ENCODE measurements around the gene C2CD2. TPM values are rescaled to one million over a fixed set of nuclear protein-coding genes. Genes with fewer than 3 reads are reported as not detected.

C2CD2 gene
- total and polyA plus RNA-seq, 5 donors = 6.2 to 10.0 (median 8.3) TPM

DNA sequence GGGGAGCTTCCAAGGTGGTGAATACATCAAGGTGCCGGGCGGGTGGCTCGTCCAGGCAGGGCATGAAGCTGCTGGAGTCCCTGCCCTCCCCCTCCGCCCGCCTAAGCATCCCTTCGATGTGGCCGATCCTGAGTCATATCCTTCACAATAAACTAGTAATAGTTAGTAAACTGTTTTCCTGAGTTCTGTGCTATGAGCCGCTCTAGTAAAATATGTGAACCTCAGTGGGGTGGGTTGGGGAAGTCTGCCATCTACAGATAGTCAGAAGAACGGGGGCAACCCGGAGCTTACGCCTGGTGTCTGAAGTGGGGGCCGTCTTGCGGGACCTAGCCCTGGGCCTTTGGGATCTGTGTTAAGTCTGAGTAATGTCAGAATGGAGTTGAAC, 21.6 kb downstream of the C2CD2 start:
- WGBS = 56% methylated on average over 13 of the region's 13 CpGs
- Histone ChIP-seq H3K9me3 (ENCODE audit: control insufficient read depth, low read length) (no peaks in the 10 kb centered on the region), H3K4me3 (ENCODE audit: low read length) (no peak overlapping the region), H3K4me1 (ENCODE audit: control insufficient read depth, insufficient read depth, low read length) (peaks cover 2% of the 10 kb centered on the region), H3K27me3 (ENCODE audit: control insufficient read depth, insufficient read depth) (no peaks in the 10 kb centered on the region), H3K27ac (ENCODE audit: low read length) (peak overlapping the region; percentile 81)
- DNase-seq = peak in 2 of 3 donors; percentile 65 to 68
- intact Hi-C loops (cut with DNase I) = loop anchor here in 1 of 4 donors (5.0 to 10.0 kb wide), 2 partner anchors 117 to 185 kb away; no protein-coding TSS in a partner anchor
- ATAC-seq = peak in 1 of 2 donors; percentile 63

GRCh38 chr21:41931041-41931451, 22.8 kb downstream of the C2CD2 start:
- no peak for DNase-seq
- WGBS = 57% methylated on average over 8 of the region's 8 CpGs
- Histone ChIP-seq H3K9me3 (ENCODE audit: control insufficient read depth, low read length) (no peaks in the 10 kb centered on the region), H3K27ac (ENCODE audit: low read length) (no peak overlapping the region), H3K4me1 (ENCODE audit: control insufficient read depth, insufficient read depth, low read length) (peaks cover 2% of the 10 kb centered on the region), H3K27me3 (ENCODE audit: control insufficient read depth, insufficient read depth) (no peaks in the 10 kb centered on the region), H3K4me3 (ENCODE audit: low read length) (no peak overlapping the region)
- no peak for ATAC-seq
- intact Hi-C loops (cut with DNase I) = loop anchor here in 1 of 4 donors (5.0 to 10.0 kb wide), 2 partner anchors 116 to 186 kb away; no protein-coding TSS in a partner anchor

DNA sequence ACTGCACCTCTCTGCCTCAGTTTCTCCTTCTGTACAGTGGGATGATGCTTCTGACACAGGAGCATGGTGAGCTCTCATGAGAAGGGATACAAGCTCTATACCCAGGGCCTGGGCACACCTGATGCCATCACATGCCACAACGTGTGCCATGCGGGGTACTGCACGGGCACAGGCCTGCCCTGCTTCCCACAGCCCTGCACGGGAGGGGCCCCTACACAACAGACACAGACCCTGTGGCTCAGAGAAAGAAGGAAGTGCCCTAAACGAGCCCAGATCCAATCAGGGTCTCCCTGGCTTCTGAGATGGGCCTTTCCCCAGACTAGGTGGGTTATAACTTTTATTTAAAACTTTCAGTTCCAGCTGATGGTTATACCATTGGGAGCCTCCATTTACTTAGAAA, 24.6 kb downstream of the C2CD2 start:
- Histone ChIP-seq H3K27me3 (ENCODE audit: control insufficient read depth, insufficient read depth) (no peaks in the 10 kb centered on the region), H3K4me1 (ENCODE audit: control insufficient read depth, insufficient read depth, low read length) (peaks cover 2% of the 10 kb centered on the region), H3K9me3 (ENCODE audit: control insufficient read depth, low read length) (no peaks in the 10 kb centered on the region), H3K4me3 (ENCODE audit: low read length) (no peak overlapping the region), H3K27ac (ENCODE audit: low read length) (peak overlapping the region; percentile 5)
- 80% methylated on average over 5 of the region's 5 CpGs for WGBS
- ATAC-seq = no peak
- DNase-seq = no peak
- intact Hi-C loops (cut with DNase I) = no loop called here

GRCh38 chr21:41928621-41929220, 25.1 kb downstream of the C2CD2 start:
- Histone ChIP-seq H3K27me3 (ENCODE audit: control insufficient read depth, insufficient read depth) (no peaks in the 10 kb centered on the region), H3K27ac (ENCODE audit: low read length) (peak overlapping the region; percentile 19), H3K4me3 (ENCODE audit: low read length) (no peak overlapping the region), H3K4me1 (ENCODE audit: control insufficient read depth, insufficient read depth, low read length) (peaks cover 2% of the 10 kb centered on the region), H3K9me3 (ENCODE audit: control insufficient read depth, low read length) (no peaks in the 10 kb centered on the region)
- WGBS = 66% methylated on average over 10 of the region's 10 CpGs
- no peak for ATAC-seq
- DNase-seq = no peak
- intact Hi-C loops (cut with DNase I) = no loop called here

- Histone ChIP-seq H3K27me3 (ENCODE audit: control insufficient read depth, insufficient read depth) (no peaks in the 10 kb centered on the region), H3K9me3 (ENCODE audit: control insufficient read depth, low read length) (no peaks in the 10 kb centered on the region), H3K4me1 (ENCODE audit: control insufficient read depth, insufficient read depth, low read length) (peaks cover 1% of the 10 kb centered on the region), H3K27ac (ENCODE audit: low read length) (peak overlapping the region; percentile 15), H3K4me3 (ENCODE audit: low read length) (no peak overlapping the region)
- ATAC-seq (no peak), DNase-seq (peak in 2 of 3 donors; percentile 65 to 73)
- intact Hi-C loops (cut with DNase I) = no loop called here
- 86% methylated on average over 17 of the region's 17 CpGs for WGBS
These were observed 25.9 kb downstream of the C2CD2 start for GRCh38 chr21:41927727-41928409.

GRCh38 chr21:41926807-41927171, 27.0 kb downstream of the C2CD2 start:
- H3K27me3 ChIP-seq (ENCODE audit: control insufficient read depth, insufficient read depth) = no peaks in the 10 kb centered on the region
- no peak for DNase-seq
- H3K4me1 ChIP-seq (ENCODE audit: control insufficient read depth, insufficient read depth, low read length) = no peaks in the 10 kb centered on the region
- no peaks in the 10 kb centered on the region for H3K9me3 ChIP-seq (ENCODE audit: control insufficient read depth, low read length)
- H3K4me3 ChIP-seq (ENCODE audit: low read length) = peak overlapping the region; percentile 41
- intact Hi-C loops (cut with DNase I) = no loop called here
- no peak for ATAC-seq
- 26% methylated on average over 3 of the region's 3 CpGs for WGBS
- no peak overlapping the region for H3K27ac ChIP-seq (ENCODE audit: low read length)

- Histone ChIP-seq H3K27me3 (ENCODE audit: control insufficient read depth, insufficient read depth) (no peaks in the 10 kb centered on the region), H3K4me1 (ENCODE audit: control insufficient read depth, insufficient read depth, low read length) (no peaks in the 10 kb centered on the region), H3K9me3 (ENCODE audit: control insufficient read depth, low read length) (no peaks in the 10 kb centered on the region), H3K27ac (ENCODE audit: low read length) (peak overlapping the region; percentile 93), H3K4me3 (ENCODE audit: low read length) (peak overlapping the region; percentile 41)
- ATAC-seq (peak; percentile 69 to 72), DNase-seq (peak in 1 of 3 donors; percentile 52)
- intact Hi-C loops (cut with DNase I) = no loop called here
- 31% methylated on average over 11 of the region's 11 CpGs for WGBS
These were observed 27.6 kb downstream of the C2CD2 start for GRCh38 chr21:41926117-41926806.

- ATAC-seq (no peak), DNase-seq (no peak)
- peak overlapping the region; percentile 41 for H3K4me3 ChIP-seq (ENCODE audit: low read length)
- intact Hi-C loops (cut with DNase I) = no loop called here
- peak overlapping the region; percentile 93 for H3K27ac ChIP-seq (ENCODE audit: low read length)
- H3K4me1 ChIP-seq (ENCODE audit: control insufficient read depth, insufficient read depth, low read length) = peaks cover 3% of the 10 kb centered on the region
- H3K9me3 ChIP-seq (ENCODE audit: control insufficient read depth, low read length) = no peaks in the 10 kb centered on the region
- H3K27me3 ChIP-seq (ENCODE audit: control insufficient read depth, insufficient read depth) = no peaks in the 10 kb centered on the region
- 57% methylated on average over 4 of the region's 4 CpGs for WGBS
These were observed 28.1 kb downstream of the C2CD2 start for GRCh38 chr21:41925767-41926116.

DNA sequence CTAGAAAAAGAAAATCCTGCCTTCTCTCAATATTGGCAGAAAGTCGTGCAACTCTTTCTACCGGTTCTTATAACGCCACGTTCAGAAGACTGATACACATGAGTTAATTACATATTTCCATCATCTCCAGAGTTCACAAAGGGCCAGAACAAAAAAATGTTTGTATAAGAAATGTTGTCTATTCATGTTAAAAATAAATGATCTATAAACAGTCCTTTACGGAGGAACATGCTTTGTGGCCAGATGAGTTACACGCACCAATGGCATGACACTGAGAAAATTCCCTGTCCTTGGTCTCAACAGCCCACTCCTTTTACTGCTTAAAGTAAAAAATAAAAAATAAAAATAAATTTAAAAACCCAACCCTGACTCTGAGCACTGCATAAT, 29.5 kb downstream of the C2CD2 start:
- intact Hi-C loops (cut with DNase I) = no loop called here
- H3K4me1 ChIP-seq (ENCODE audit: control insufficient read depth, insufficient read depth, low read length) = peaks cover 3% of the 10 kb centered on the region
- H3K27me3 ChIP-seq (ENCODE audit: control insufficient read depth, insufficient read depth) = no peaks in the 10 kb centered on the region
- H3K27ac ChIP-seq (ENCODE audit: low read length) = peak overlapping the region; percentile 39
- no peaks in the 10 kb centered on the region for H3K9me3 ChIP-seq (ENCODE audit: control insufficient read depth, low read length)
- ATAC-seq (peak in 1 of 2 donors; percentile 12), DNase-seq (no peak)
- H3K4me3 ChIP-seq (ENCODE audit: low read length) = no peak overlapping the region
- WGBS = 64% methylated on average over 6 of the region's 6 CpGs

DNA sequence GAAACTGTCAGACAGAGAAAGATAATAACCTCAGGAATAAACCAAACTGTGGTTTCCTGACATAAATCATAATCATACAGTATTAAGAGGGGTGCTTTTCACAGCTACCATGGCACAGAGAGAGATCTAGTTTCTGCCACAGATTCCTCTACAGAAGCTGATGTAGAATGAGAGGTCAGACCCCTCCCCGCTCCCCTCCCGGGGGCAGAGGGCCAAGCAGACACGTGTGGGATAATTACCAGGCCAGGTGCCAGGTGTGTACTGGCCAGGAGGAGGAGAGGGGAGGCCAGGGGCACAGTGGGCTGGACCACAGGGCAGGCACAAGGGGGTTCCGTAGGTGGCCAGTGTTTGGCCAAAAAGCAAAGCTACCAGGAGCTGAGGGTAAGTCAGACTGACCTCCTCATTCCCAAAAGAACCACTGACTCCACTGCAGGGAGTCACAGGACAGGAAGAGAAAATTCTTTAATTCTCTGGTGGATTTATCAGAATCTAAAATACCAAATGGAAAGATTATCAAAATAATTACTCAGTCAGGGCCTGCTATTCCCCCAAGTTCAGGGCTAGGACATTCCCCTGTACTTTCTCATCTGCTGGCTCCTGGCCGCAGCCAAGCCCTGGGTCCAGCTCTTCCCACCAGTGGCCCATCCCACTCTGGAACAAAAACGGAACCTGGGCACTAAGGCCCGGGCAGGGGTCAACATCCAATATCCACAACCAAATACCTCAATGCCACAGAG, 30.0 kb downstream of the C2CD2 start:
- Histone ChIP-seq H3K4me3 (ENCODE audit: low read length) (no peak overlapping the region), H3K4me1 (ENCODE audit: control insufficient read depth, insufficient read depth, low read length) (peaks cover 3% of the 10 kb centered on the region), H3K27ac (ENCODE audit: low read length) (peak overlapping the region; percentile 56), H3K9me3 (ENCODE audit: control insufficient read depth, low read length) (no peaks in the 10 kb centered on the region), H3K27me3 (ENCODE audit: control insufficient read depth, insufficient read depth) (no peaks in the 10 kb centered on the region)
- intact Hi-C loops (cut with DNase I) = no loop called here
- 45% methylated on average over 7 of the region's 7 CpGs for WGBS
- ATAC-seq (peak; percentile 74 to 76), DNase-seq (peak; percentile 58 to 70 (median 64))

- Histone ChIP-seq H3K9me3 (ENCODE audit: control insufficient read depth, low read length) (no peaks in the 10 kb centered on the region), H3K27ac (ENCODE audit: low read length) (peak overlapping the region; percentile 42), H3K27me3 (ENCODE audit: control insufficient read depth, insufficient read depth) (no peaks in the 10 kb centered on the region), H3K4me3 (ENCODE audit: low read length) (no peak overlapping the region), H3K4me1 (ENCODE audit: control insufficient read depth, insufficient read depth, low read length) (peaks cover 3% of the 10 kb centered on the region)
- ATAC-seq (no peak), DNase-seq (no peak)
- intact Hi-C loops (cut with DNase I) = no loop called here
- WGBS = 59% methylated on average over 8 of the region's 8 CpGs
These were observed 30.6 kb downstream of the C2CD2 start for GRCh38 chr21:41923186-41923585.

Data from right cardiac atrium (tissue), 5 donors.